IMR-90 (cell line): ENCODE data around the gene CNPY4. TPM values are rescaled to one million over a fixed set of nuclear protein-coding genes. Genes with fewer than 3 reads are reported as not detected.
"Not testable (repeated sequence)": the region's sequence is repeated elsewhere in the genome, so short reads cannot be mapped to it uniquely, and the experiment has no call there.

Source experiments
- ATAC-seq: fragments of 200-7000 bp; cut with Tn5 transposase; 2 replicates; pipeline ENCODE4 v1.9.1; 2020; ENCODE audit warnings: low read depth, mild to moderate bottlenecking, moderate library complexity
- BruUV-seq: library from RNA; stranded (reverse); fragments of 400-500 nt; replicated peaks from 2 replicates; lab custom pipeline; 2021; lab: Mats Ljungman, UMichigan
- CTCF ChIA-PET: fragments of 300-600 bp; formaldehyde crosslinking; extraction: SDS; loops from one replicate; lab custom pipeline; 2021; ENCODE audit warnings: antibody characterized with exemption; lab: Yijun Ruan, JAX
- POLR2A ChIA-PET: fragments of 300-600 bp; sonication (Branson Sonifier 250); formaldehyde crosslinking; loops from one replicate; lab custom pipeline; 2022; ENCODE audit warnings: antibody characterized with exemption; ENCODE audit not compliant: unreplicated experiment; lab: Charles Lee
- DNase-seq: peaks from one replicate; pipeline ENCODE4 v3.0.0; 2013
- H2AFZ ChIP-seq: replicated peaks from 2 replicates; pipeline ENCODE3; 2013; ENCODE audit warnings: low read length, mild to moderate bottlenecking; ENCODE audit not compliant: poor library complexity
- H2AK5ac ChIP-seq: 2 replicates; pipeline ENCODE4 v1.6.1; 2013; ENCODE audit warnings: low read depth, low read length, inconsistent platforms
- H2AK9ac ChIP-seq: replicated peaks from 2 replicates; pipeline ENCODE3; 2013; ENCODE audit warnings: mild to moderate bottlenecking, low read depth, low read length, moderate library complexity; ENCODE audit not compliant: poor library complexity
- H2BK120ac ChIP-seq: 2 replicates; pipeline ENCODE4 v1.6.1; 2013; ENCODE audit warnings: low read depth, low read length, inconsistent platforms
- H2BK15ac ChIP-seq: 3 replicates; pipeline ENCODE4 v1.6.1; 2013; ENCODE audit warnings: low read depth, low read length, inconsistent platforms
- H2BK20ac ChIP-seq: 2 replicates; pipeline ENCODE4 v1.6.1; 2013; ENCODE audit warnings: low read depth, mild to moderate bottlenecking, inconsistent platforms, low read length, moderate library complexity
- H2BK5ac ChIP-seq: 2 replicates; pipeline ENCODE4 v1.6.1; 2013; ENCODE audit warnings: mild to moderate bottlenecking, low read depth, low read length, inconsistent platforms; ENCODE audit not compliant: poor library complexity, severe bottlenecking
- H3K14ac ChIP-seq: replicated peaks from 2 replicates; pipeline ENCODE4 v1.6.1; 2013; ENCODE audit warnings: low read depth, low read length, inconsistent platforms
- H3K18ac ChIP-seq: 2 replicates; pipeline ENCODE4 v1.6.1; 2013; ENCODE audit warnings: low read depth, low read length, control low read depth
- H3K23ac ChIP-seq: 2 replicates; pipeline ENCODE4 v1.6.1; 2013; ENCODE audit warnings: low read depth, low read length, inconsistent platforms
- H3K27ac ChIP-seq: 2 replicates; pipeline ENCODE4 v1.5.1; 2013; ENCODE audit warnings: mild to moderate bottlenecking, control low read depth, low read length; ENCODE audit not compliant: insufficient read depth
- H3K27me3 ChIP-seq: 2 replicates; pipeline ENCODE4 v1.6.1; 2013; ENCODE audit warnings: low read length; ENCODE audit not compliant: control insufficient read depth, insufficient read depth
- H3K36me3 ChIP-seq: 2 replicates; pipeline ENCODE4 v1.6.1; 2013; ENCODE audit warnings: low read length, mixed read lengths; ENCODE audit not compliant: control insufficient read depth, insufficient read depth
- H3K4ac ChIP-seq: 2 replicates; pipeline ENCODE4 v1.6.1; 2013; ENCODE audit warnings: low read depth, low read length, inconsistent platforms
- H3K4me1 ChIP-seq: 2 replicates; pipeline ENCODE4 v1.6.1; 2013; ENCODE audit warnings: low read length, mixed read lengths; ENCODE audit not compliant: control insufficient read depth, insufficient read depth
- H3K4me2 ChIP-seq: 2 replicates; pipeline ENCODE4 v1.6.1; 2013; ENCODE audit warnings: low read depth, mild to moderate bottlenecking, control low read depth, low read length, moderate library complexity
- H3K4me3 ChIP-seq: 2 replicates; pipeline ENCODE4 v1.5.1; 2013; ENCODE audit warnings: low read depth, mild to moderate bottlenecking, control low read depth, low read length, moderate library complexity; ENCODE audit not compliant: insufficient read depth
- H3K56ac ChIP-seq: 2 replicates; pipeline ENCODE4 v1.6.1; 2013; ENCODE audit warnings: low read length, inconsistent platforms; ENCODE audit not compliant: insufficient read depth; ENCODE audit errors: extremely low read depth
- H3K79me1 ChIP-seq, 2 experiments: 2 replicates each; pipeline ENCODE4 v1.6.1; 2013; ENCODE audit warnings: low read length in 2 of 2, inconsistent platforms in 1 of 2, low read depth in 1 of 2
- H3K9ac ChIP-seq: 2 replicates; pipeline ENCODE4 v1.6.1; 2013; ENCODE audit warnings: low read depth, low read length, control low read depth
- H3K9me1 ChIP-seq: 2 replicates; pipeline ENCODE4 v1.6.1; 2013; ENCODE audit warnings: low read length, inconsistent platforms; ENCODE audit not compliant: insufficient read depth
- H3K9me3 ChIP-seq: 2 replicates; pipeline ENCODE4 v1.6.1; 2013; ENCODE audit warnings: low read length; ENCODE audit not compliant: control insufficient read depth, insufficient read depth
- H4K20me1 ChIP-seq: 2 replicates; pipeline ENCODE4 v1.6.1; 2013; ENCODE audit warnings: low read length, inconsistent platforms; ENCODE audit not compliant: insufficient read depth
- H4K5ac ChIP-seq: 2 replicates; pipeline ENCODE4 v1.6.1; 2013; ENCODE audit warnings: mild to moderate bottlenecking, low read depth, low read length, control low read depth
- H4K8ac ChIP-seq, 2 experiments: 2 replicates each; pipeline ENCODE4 v1.6.1; 2013; ENCODE audit warnings: low read depth in 2 of 2, low read length in 2 of 2, control low read depth in 1 of 2, inconsistent platforms in 1 of 2
- H4K91ac ChIP-seq: 2 replicates; pipeline ENCODE4 v1.6.1; 2013; ENCODE audit warnings: low read depth, low read length, inconsistent platforms; ENCODE audit not compliant: insufficient read depth
- WGBS, 2 experiments: methylation state at CpG; one replicate each; pipeline versions ENCODE4 v1.1.5 to v1.1.7; 2013; ENCODE audit warnings: missing lambda C conversion rate in 2 of 2; ENCODE audit not compliant: insufficient read length in 1 of 2; ENCODE audit errors: extremely low coverage in 2 of 2; 5-methylcytosine and 5-hydroxymethylcytosine counted together
- dilution Hi-C: fragments of 300-500 bp; cut with HindIII; formaldehyde crosslinking; loops from one replicate; pipeline ENCODE4 v1.14.3; 2018; ENCODE audit warnings: low sequenced_read_pairs; ENCODE audit not compliant: unreplicated experiment
- in situ Hi-C: fragments of 300-500 bp; cut with MboI; formaldehyde crosslinking; loops from 3 replicates; pipeline ENCODE4 v1.14.3; 2019; ENCODE audit warnings: low sequenced_read_pairs, inconsistent platforms, mixed read lengths
- intact Hi-C: fragments of 100-400 bp; cut with micrococcal nuclease; formaldehyde crosslinking; loops from 2 replicates; pipeline ENCODE4 v1.10.0; 2022
- polyA plus RNA-seq, 3 experiments: library from polyadenylated mRNA; depleted of rRNA; stranded (reverse); fragments of >200 nt; gene quantifications; 2 replicates each; pipeline ENCODE4 v1.2.3, GENCODE V29; 2012; ENCODE audit warnings: low replicate concordance in 1 of 3
- total RNA-seq: library from RNA; depleted of rRNA; stranded (reverse); fragments of >200 nt; gene quantifications from 2 replicates; pipeline ENCODE4 v1.2.3, GENCODE V29; 2012

The CNPY4 gene
- total and polyA plus RNA-seq, 2 of the 4 experiments (the other 2 are of a cell fraction), result 13.3 to 21.9 TPM

DNA sequence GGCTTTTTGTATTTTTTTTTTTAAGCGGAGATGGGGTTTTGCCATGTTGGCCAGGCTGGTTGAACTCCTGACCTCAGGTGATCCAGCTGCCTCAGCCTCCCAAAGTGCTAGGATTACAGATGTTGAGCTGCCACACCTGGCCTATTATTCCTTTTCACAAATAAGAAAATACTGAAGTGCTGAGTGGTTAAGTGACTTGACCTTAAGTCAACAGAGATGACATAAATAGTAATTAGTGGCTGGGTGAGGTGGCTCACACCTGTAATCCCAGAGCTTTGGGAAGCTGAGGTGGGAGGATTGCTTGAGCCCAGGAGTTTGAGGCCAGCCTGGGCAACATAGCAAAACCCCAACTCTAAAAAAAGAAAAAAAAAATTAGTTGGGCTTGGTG is 10.8 kb downstream of the CNPY4 start:
- H2BK120ac ChIP-seq, dilution Hi-C loops, H3K9ac ChIP-seq, H3K9me1 ChIP-seq, H4K20me1 ChIP-seq, H3K4ac ChIP-seq, H2AK5ac ChIP-seq, H3K4me2 ChIP-seq, H3K4me3 ChIP-seq, H3K27me3 ChIP-seq, ATAC-seq, H3K23ac ChIP-seq, H2AK9ac ChIP-seq, H3K18ac ChIP-seq, H2BK20ac ChIP-seq, H2AFZ ChIP-seq, H2BK5ac ChIP-seq, POLR2A ChIA-PET, BruUV-seq, H3K4me1 ChIP-seq, H3K27ac ChIP-seq, H3K14ac ChIP-seq, H3K9me3 ChIP-seq, H4K91ac ChIP-seq, H3K36me3 ChIP-seq, H2BK15ac ChIP-seq, H4K8ac ChIP-seq, H3K56ac ChIP-seq, H4K5ac ChIP-seq, DNase-seq: not testable (repeated sequence)
- intact Hi-C loops (loop anchor here (2.0 to 5.0 kb wide), 2 partner anchors 135 to 218 kb away; no protein-coding TSS in a partner anchor), in situ Hi-C loops (loop anchor here (10.0 kb wide), 1 partner anchor 215 kb away; no protein-coding TSS in a partner anchor)
- no CpG with 5 or more reads among the region's 1 CpG for WGBS, 2 experiments
- CTCF ChIA-PET, result interaction anchor here (0.7 to 1.1 kb wide), 4 partner anchors 10 to 473 kb away, joined by 3 to 6 read pairs (median 3); partner anchors contain the start of gene GAL3ST4
- peaks cover 10 to 31% of the 10 kb centered on the region in 2 experiments; a peak in 3 of 4 replicates for H3K79me1 ChIP-seq
